GM12801 (cell line): ENCODE data around the gene DNAAF3.

ENCODE experiments used
- CTCF ChIP-seq: IDR thresholded peaks from one replicate; pipeline ENCODE4 v1.5.1; 2011; ENCODE audit warnings: control low read depth; ENCODE audit not compliant: insufficient read length; ENCODE audit errors: extremely low read depth

DNAAF3 gene

GRCh38 chr19:55119053-55119452, 47.4 kb downstream of the DNAAF3 start:
- no peak for TF ChIP-seq CTCF

- no peak for TF ChIP-seq CTCF
These were observed 47.9 kb downstream of the DNAAF3 start for GRCh38 chr19:55118401-55118991.

GRCh38 chr19:55117663-55118391, 48.6 kb downstream of the DNAAF3 start:
- no peak for TF ChIP-seq CTCF

GRCh38 chr19:55116859-55117662, 49.4 kb downstream of the DNAAF3 start, which contains the start of gene PPP1R12C:
Gene PPP1R12C (minus strand): TSS chr19:55117637. CDS start chr19:55117543, 94 bp downstream.
- TF ChIP-seq CTCF: no peak

GRCh38 chr19:55116232-55116858, 50.1 kb downstream of the DNAAF3 start:
- TF ChIP-seq CTCF: no peak

- no peak for TF ChIP-seq CTCF
These were observed 50.9 kb downstream of the DNAAF3 start for GRCh38 chr19:55115446-55116065.
